GM12865 (cell line): ENCODE results near the gene ASB14.
A peak's percentile ranks its signal among the peaks of the same experiment; 100 is the strongest.

Experiments used
- DNase-seq: peaks from one replicate; pipeline ENCODE4 v3.0.0; 2010; ENCODE audit warnings: low read depth
- H3K4me3 ChIP-seq: 2 replicates; pipeline ENCODE4 v1.5.1; 2011; ENCODE audit warnings: mild to moderate bottlenecking, low read depth, low read length, control low read depth
- TF ChIP-seq, protein P1 (sequence below): IDR thresholded peaks from 2 replicates; pipeline ENCODE4 v1.5.1; 2011; ENCODE audit warnings: low read length, control low read depth, low read depth, inconsistent platforms; ENCODE audit not compliant: insufficient read depth; ENCODE audit errors: missing control alignments

ASB14 gene

DNA sequence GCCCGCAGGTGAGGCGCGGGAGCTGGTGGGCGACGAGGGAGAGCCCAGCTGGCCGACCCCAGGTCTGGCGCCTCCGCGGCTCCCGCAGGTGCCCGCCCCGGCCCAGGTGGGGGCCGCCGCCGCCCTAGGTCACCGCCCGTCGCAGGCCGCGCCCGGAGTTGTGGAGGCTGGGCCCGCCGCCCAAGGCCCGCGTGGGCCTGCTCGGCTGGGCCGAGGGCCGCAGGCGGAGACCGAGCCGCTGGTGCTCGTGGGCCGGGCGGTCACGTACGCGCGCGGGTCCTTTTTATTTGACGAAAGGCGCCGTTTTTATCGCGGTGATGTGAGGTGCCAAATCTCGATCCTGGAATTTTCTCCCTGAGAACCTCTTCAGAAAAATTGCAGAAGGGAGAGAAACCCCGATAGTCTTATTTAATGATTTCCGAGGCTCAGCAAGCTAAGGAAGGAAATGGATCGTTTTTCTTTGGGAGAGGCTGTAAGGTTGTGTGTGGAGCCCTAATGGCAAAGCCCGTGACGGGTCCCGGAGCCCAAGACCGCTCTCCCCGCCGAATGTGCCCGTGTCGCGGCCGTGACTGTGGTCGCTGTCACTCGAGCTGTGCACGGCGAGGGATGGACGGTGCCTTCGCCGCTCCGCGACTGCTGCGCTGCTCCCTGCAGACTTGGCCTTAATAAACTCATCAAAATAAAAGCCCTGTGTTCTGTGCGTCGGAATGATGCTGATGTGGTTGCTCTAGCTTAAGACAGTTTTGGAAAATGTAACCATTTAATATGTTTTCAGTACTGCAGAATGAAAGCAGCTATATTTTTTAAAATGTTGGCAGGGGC is 64.3 kb downstream of the ASB14 start:
- H3K4me3 ChIP-seq = peak overlapping the region; percentile 75
- peak; percentile 68 for DNase-seq
- TF ChIP-seq, protein P1, sequence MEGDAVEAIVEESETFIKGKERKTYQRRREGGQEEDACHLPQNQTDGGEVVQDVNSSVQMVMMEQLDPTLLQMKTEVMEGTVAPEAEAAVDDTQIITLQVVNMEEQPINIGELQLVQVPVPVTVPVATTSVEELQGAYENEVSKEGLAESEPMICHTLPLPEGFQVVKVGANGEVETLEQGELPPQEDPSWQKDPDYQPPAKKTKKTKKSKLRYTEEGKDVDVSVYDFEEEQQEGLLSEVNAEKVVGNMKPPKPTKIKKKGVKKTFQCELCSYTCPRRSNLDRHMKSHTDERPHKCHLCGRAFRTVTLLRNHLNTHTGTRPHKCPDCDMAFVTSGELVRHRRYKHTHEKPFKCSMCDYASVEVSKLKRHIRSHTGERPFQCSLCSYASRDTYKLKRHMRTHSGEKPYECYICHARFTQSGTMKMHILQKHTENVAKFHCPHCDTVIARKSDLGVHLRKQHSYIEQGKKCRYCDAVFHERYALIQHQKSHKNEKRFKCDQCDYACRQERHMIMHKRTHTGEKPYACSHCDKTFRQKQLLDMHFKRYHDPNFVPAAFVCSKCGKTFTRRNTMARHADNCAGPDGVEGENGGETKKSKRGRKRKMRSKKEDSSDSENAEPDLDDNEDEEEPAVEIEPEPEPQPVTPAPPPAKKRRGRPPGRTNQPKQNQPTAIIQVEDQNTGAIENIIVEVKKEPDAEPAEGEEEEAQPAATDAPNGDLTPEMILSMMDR = no peak

DNA sequence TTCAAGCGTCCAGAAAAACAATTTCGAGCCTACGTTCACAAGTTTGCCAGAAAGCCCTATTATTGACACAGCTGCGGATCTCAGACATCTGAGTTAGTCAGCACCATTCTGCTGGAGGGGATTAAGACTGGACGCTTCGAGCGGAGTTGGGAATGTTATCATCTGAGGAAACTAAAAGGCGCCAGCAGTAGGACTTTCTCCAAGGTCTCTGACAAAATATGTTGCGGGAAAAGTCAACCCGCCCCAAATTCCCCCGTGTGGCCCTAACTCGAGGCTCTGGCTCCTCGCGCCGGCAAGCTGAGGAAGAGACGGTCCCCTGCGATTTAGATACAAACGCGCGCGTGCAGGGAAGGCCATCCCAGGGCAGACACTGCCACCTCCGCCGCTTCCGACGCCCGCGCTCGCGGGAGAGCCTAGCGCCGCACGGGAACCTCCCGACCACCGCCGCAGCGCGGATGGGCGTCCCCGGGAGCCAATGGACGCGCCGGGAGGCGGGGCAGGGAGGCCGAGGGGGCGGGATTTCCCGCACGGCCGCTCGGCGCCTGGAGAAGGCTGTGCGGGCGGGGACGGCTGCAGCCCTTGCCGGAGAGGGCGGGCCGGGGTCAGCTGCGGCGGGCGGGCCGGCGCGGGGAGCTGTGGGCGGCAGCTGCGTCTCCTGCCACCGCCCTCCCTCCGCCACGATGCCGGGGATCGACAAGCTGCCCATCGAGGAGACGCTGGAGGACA is 65.1 kb downstream of the ASB14 start, which contains the start of gene APPL1:
Gene APPL1, plus strand, starts transcription at position 526 of the 726 bp plus-strand sequence. Its CDS starts 155 bp downstream, at position 681.
- TF ChIP-seq, protein P1 = no peak
- peak within 1 kb of the TSS; percentile 75 for H3K4me3 ChIP-seq
- peak; percentile 95 for DNase-seq

DNA sequence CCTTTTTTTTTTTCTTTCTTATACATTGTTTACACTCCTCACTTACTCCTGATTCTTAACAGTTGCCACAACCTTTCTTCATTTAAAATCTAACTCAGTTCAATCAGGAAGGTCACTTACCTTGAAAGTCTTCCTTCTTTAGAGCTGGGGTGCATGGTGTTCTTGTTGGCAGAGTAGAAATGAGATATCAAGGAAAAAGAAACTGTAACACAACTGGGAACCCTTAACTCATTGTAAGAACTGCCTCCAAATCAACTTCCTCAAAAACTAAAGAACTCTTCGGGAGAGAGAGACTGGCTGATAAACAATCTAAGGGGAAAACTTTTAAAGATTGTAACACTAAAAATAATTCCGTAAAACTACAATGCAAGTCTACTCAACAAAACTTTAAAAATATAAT is 66.3 kb downstream of the ASB14 start:
- TF ChIP-seq, protein P1 = no peak
- DNase-seq = no peak
- no peak overlapping the region for H3K4me3 ChIP-seq

DNA sequence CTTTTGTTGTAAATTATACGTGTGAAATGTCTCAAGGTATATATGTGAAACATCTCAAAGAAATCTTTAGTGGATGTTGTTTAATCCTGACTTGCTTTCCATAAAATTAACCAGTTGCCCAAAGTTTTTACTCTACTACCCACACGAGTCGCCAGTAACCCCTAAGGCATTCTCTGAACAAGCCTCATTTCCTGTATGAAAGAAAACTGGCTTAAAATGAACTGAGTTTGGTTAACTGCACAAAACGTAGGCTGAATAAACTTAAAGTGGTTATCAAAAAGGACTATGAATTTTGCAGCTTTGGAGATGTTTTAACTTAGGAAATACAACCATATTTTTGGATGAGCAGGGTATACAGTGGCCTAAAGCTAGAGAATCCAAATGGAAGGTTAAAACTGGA is 67.6 kb downstream of the ASB14 start:
- no peak for DNase-seq
- no peak overlapping the region for H3K4me3 ChIP-seq
- TF ChIP-seq, protein P1 = no peak

DNA sequence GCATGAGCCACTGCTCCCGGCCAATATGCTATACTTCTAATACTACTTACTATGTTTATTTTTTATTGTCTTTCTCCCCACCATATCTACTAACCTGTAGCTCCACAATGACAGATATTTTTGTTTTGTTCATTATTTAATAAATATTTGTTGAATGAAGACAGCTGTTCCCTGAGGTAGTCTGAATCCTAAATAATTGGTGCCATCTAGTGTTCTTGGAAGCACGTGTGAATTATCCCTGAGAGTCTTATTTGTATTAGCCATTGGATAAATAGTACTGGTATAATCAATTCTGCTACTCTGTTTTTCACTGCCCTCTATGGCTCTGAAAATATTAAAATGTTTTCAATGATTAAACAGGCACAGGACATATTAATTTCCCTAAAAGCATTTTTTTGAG is 70.6 kb downstream of the ASB14 start:
- no peak overlapping the region for H3K4me3 ChIP-seq
- no peak for DNase-seq
- TF ChIP-seq, protein P1 = no peak
